Neutrophil (primary cell): ENCODE data around the gene ASB7.

ENCODE experiments used
- H3K27ac ChIP-seq: fragments of 200-600 bp; sonication (generic); 2 replicates; pipeline ENCODE4 v1.5.1; 2016; ENCODE audit warnings: mild to moderate bottlenecking, moderate library complexity
- H3K27me3 ChIP-seq: fragments of 200-600 bp; sonication (generic); 2 replicates; pipeline ENCODE4 v1.6.0; 2016; ENCODE audit warnings: mild to moderate bottlenecking
- H3K36me3 ChIP-seq: fragments of 200-600 bp; sonication (generic); 2 replicates; pipeline ENCODE4 v1.5.1; 2017
- H3K4me1 ChIP-seq, 2 experiments: fragments of 200-600 bp in 1 of 2; sonication (generic) in 1 of 2; 1 replicate in 1 of 2; 2 replicates in 1 of 2; pipeline versions ENCODE4 v1.5.1 to v1.6.1; 2013 to 2016; ENCODE audit warnings: low read depth in 1 of 2, low read length in 1 of 2, mild to moderate bottlenecking in 1 of 2, moderate library complexity in 1 of 2; ENCODE audit not compliant: control insufficient read depth in 1 of 2, insufficient read depth in 1 of 2
- H3K4me3 ChIP-seq, 2 experiments: fragments of 200-600 bp in 1 of 2; sonication (generic) in 1 of 2; 1 replicate in 1 of 2; 2 replicates in 1 of 2; pipeline ENCODE4 v1.5.1; 2013 to 2016; ENCODE audit warnings: low read depth in 1 of 2, low read length in 1 of 2, mild to moderate bottlenecking in 1 of 2, moderate library complexity in 1 of 2
- H3K9me3 ChIP-seq: fragments of 200-600 bp; sonication (generic); 2 replicates; pipeline ENCODE4 v1.5.1; 2016
- CTCF ChIP-seq: fragments of 200-600 bp; sonication (generic); IDR thresholded peaks from 2 replicates; pipeline ENCODE4 v1.5.1; 2016; ENCODE audit warnings: antibody characterized with exemption

The ASB7 gene

GRCh38 chr15:100650685-100651084 is 48.3 kb downstream of the ASB7 start:
- Histone ChIP-seq H3K27ac (no peak overlapping the region), H3K4me1 (peaks cover 11 to 15% of the 10 kb centered on the region in 2 experiments), H3K9me3 (no peaks in the 10 kb centered on the region), H3K36me3 (peaks cover 47% of the 10 kb centered on the region), H3K4me3 (no peak overlapping the region), H3K27me3 (no peaks in the 10 kb centered on the region)
- TF ChIP-seq CTCF: no peak

GRCh38 chr15:100651253-100651652 is 48.9 kb downstream of the ASB7 start:
- no peak for TF ChIP-seq CTCF
- H3K9me3 ChIP-seq: no peaks in the 10 kb centered on the region
- H3K36me3 ChIP-seq: peaks cover 47% of the 10 kb centered on the region
- no peak overlapping the region for H3K27ac ChIP-seq
- no peak overlapping the region for H3K4me3 ChIP-seq
- peaks cover 5 to 9% of the 10 kb centered on the region in 2 experiments for H3K4me1 ChIP-seq
- no peaks in the 10 kb centered on the region for H3K27me3 ChIP-seq

GRCh38 chr15:100652116-100652515 is 49.7 kb downstream of the ASB7 start:
- Histone ChIP-seq H3K9me3 (no peaks in the 10 kb centered on the region), H3K4me1 (peaks cover 3 to 4% of the 10 kb centered on the region in 2 experiments), H3K27ac (no peak overlapping the region), H3K4me3 (no peak overlapping the region), H3K36me3 (peaks cover 47% of the 10 kb centered on the region), H3K27me3 (no peaks in the 10 kb centered on the region)
- no peak for TF ChIP-seq CTCF

GRCh38 chr15:100653608-100654007 is 51.2 kb downstream of the ASB7 start:
- Histone ChIP-seq H3K27me3 (no peaks in the 10 kb centered on the region), H3K4me3 (no peak overlapping the region), H3K36me3 (peaks cover 37% of the 10 kb centered on the region), H3K4me1 (peaks cover 3 to 4% of the 10 kb centered on the region in 2 experiments), H3K27ac (no peak overlapping the region), H3K9me3 (no peaks in the 10 kb centered on the region)
- no peak for TF ChIP-seq CTCF

GRCh38 chr15:100658895-100659294 is 56.5 kb downstream of the ASB7 start:
- Histone ChIP-seq H3K4me1 (no peaks in the 10 kb centered on the region), H3K36me3 (no peaks in the 10 kb centered on the region), H3K27me3 (peaks cover 26% of the 10 kb centered on the region), H3K9me3 (no peaks in the 10 kb centered on the region), H3K27ac (no peak overlapping the region), H3K4me3 (no peak overlapping the region)
- TF ChIP-seq CTCF: no peak

GRCh38 chr15:100661156-100661555 is 58.8 kb downstream of the ASB7 start:
- no peak for TF ChIP-seq CTCF
- Histone ChIP-seq H3K27ac (no peak overlapping the region), H3K4me1 (no peaks in the 10 kb centered on the region), H3K9me3 (no peaks in the 10 kb centered on the region), H3K27me3 (peaks cover 42% of the 10 kb centered on the region), H3K4me3 (no peak overlapping the region), H3K36me3 (no peaks in the 10 kb centered on the region)
